Mucosa of gallbladder (tissue), 1 donor: ENCODE results near the gene FERMT3. TPM values are rescaled to one million over a fixed set of nuclear protein-coding genes. Genes with fewer than 3 reads are reported as not detected.
A peak's percentile ranks its signal among the peaks of the same experiment; 100 is the strongest.
"Not testable (repeated sequence)": the region's sequence is repeated elsewhere in the genome, so short reads cannot be mapped to it uniquely, and the experiment has no call there.

ENCODE experiments used
- DNase-seq: peaks from one replicate; pipeline ENCODE4 v3.0.0-alpha.2; 2020; ENCODE audit warnings: low spot score
- total RNA-seq: library from RNA; stranded (reverse); gene quantifications from one replicate; pipeline ENCODE4 v1.2.1, GENCODE V29; 2021
- donor health status: DM: no; HTN: no; CAD: no.

Gene FERMT3
- 21.7 TPM for total RNA-seq

GRCh38 chr11:64206457-64207255, at the start of gene FERMT3:
Gene FERMT3 (plus strand): TSS chr11:64206721. CDS start chr11:64207365, 644 bp downstream.
- peak; percentile 59 for DNase-seq

- DNase-seq: no peak
These were observed 48.7 kb upstream of the FERMT3 start for GRCh38 chr11:64157631-64158394.

- no peak for DNase-seq
These were observed 45.5 kb upstream of the FERMT3 start for GRCh38 chr11:64161037-64161436.

GRCh38 chr11:64162769-64163168, 43.8 kb upstream of the FERMT3 start:
- not testable (repeated sequence) for DNase-seq

- no peak for DNase-seq
These were observed 42.6 kb upstream of the FERMT3 start for GRCh38 chr11:64163951-64164350.

- no peak for DNase-seq
These were observed 41.9 kb upstream of the FERMT3 start for GRCh38 chr11:64164392-64165312.

- no peak for DNase-seq
These were observed 41.1 kb upstream of the FERMT3 start for GRCh38 chr11:64165481-64165841.

- peak; percentile 91 for DNase-seq
These were observed 40.5 kb upstream of the FERMT3 start, which contains the start of gene MACROD1 for GRCh38 chr11:64165842-64166635. Gene MACROD1 (minus strand): TSS chr11:64166113. CDS start chr11:64165994, 119 bp downstream.

- no peak for DNase-seq
These were observed 36.1 kb upstream of the FERMT3 start for GRCh38 chr11:64170419-64170818.

GRCh38 chr11:64173616-64174355, 32.7 kb upstream of the FERMT3 start:
- DNase-seq: no peak

GRCh38 chr11:64176751-64177150, 29.8 kb upstream of the FERMT3 start:
- no peak for DNase-seq

- no peak for DNase-seq
These were observed 28.3 kb upstream of the FERMT3 start for GRCh38 chr11:64178203-64178602.

GRCh38 chr11:64178951-64179639, 27.4 kb upstream of the FERMT3 start:
- no peak for DNase-seq

- no peak for DNase-seq
These were observed 25.6 kb upstream of the FERMT3 start for GRCh38 chr11:64180891-64181290.

GRCh38 chr11:64181506-64182411, 24.8 kb upstream of the FERMT3 start:
- peak; percentile 94 for DNase-seq

GRCh38 chr11:64183890-64184289, 22.6 kb upstream of the FERMT3 start:
- no peak for DNase-seq

GRCh38 chr11:64185175-64185692, 21.3 kb upstream of the FERMT3 start:
- DNase-seq: peak; percentile 88
